GM23338 (cell line): ENCODE measurements around the gene RRP9.
"Not testable (repeated sequence)": the region's sequence is repeated elsewhere in the genome, so short reads cannot be mapped to it uniquely, and the experiment has no call there.

Experiments
- CREB1 ChIP-seq: fragments of 250-450 bp; sonication (Bioruptor Pico); IDR thresholded peaks from 2 replicates; pipeline ENCODE4 v1.5.0; 2020; ENCODE audit warnings: low read depth, mild to moderate bottlenecking, moderate library complexity
- EZH2 ChIP-seq: fragments of 200-600 bp; sonication (generic); IDR thresholded peaks from one replicate; pipeline ENCODE4 v1.8.0; 2017; ENCODE audit warnings: antibody characterized with exemption, mild to moderate bottlenecking, low read depth; ENCODE audit not compliant: unreplicated experiment
- EZH2phosphoT487 ChIP-seq: fragments of 200-600 bp; sonication (generic); IDR thresholded peaks from one replicate; pipeline ENCODE4 v1.8.1; 2018; ENCODE audit warnings: antibody characterized with exemption; ENCODE audit not compliant: unreplicated experiment
- JUNB ChIP-seq: IDR thresholded peaks from one replicate; pipeline ENCODE4 v1.6.1; 2016; ENCODE audit warnings: antibody characterized with exemption; ENCODE audit not compliant: unreplicated experiment
- POLR2AphosphoS5 ChIP-seq: IDR thresholded peaks from 2 replicates; pipeline ENCODE4 v1.6.1; 2016; ENCODE audit warnings: antibody characterized with exemption, low read depth
- REST ChIP-seq: IDR thresholded peaks from one replicate; pipeline ENCODE4 v1.6.1; 2018; ENCODE audit warnings: antibody characterized with exemption; ENCODE audit not compliant: unreplicated experiment
- ZNF331 ChIP-seq: fragments of 250-450 bp; sonication (Bioruptor Pico); IDR thresholded peaks from 2 replicates; pipeline ENCODE4 v1.5.0; 2020; ENCODE audit warnings: low read depth, mild to moderate bottlenecking, moderate library complexity
- ZNF462 ChIP-seq: fragments of 250-450 bp; sonication (Bioruptor Pico); IDR thresholded peaks from 2 replicates; pipeline ENCODE4 v1.5.0; 2020; ENCODE audit warnings: mild to moderate bottlenecking, moderate library complexity
- TF ChIP-seq, protein P1 (sequence below), 2 experiments: fragments of 200-600 bp in 1 of 2; sonication (generic) in 1 of 2; conservative IDR thresholded peaks; 2 replicates each; pipeline versions ENCODE4 v1.5.1 to v1.6.1; 2016 to 2017; ENCODE audit warnings: antibody characterized with exemption in 2 of 2, low read depth in 2 of 2, mild to moderate bottlenecking in 2 of 2, moderate library complexity in 1 of 2
- TF ChIP-seq, protein P2 (sequence below): IDR thresholded peaks from 2 replicates; pipeline ENCODE4 v1.6.1; 2016; ENCODE audit warnings: antibody characterized with exemption

- TF ChIP-seq POLR2AphosphoS5; JUNB; EZH2phosphoT487; EZH2; ZNF462 (CRISPR knock-in tag); ZNF331 (CRISPR knock-in tag); CREB1 (CRISPR knock-in tag); REST: not testable (repeated sequence)
- TF ChIP-seq, protein P1, sequence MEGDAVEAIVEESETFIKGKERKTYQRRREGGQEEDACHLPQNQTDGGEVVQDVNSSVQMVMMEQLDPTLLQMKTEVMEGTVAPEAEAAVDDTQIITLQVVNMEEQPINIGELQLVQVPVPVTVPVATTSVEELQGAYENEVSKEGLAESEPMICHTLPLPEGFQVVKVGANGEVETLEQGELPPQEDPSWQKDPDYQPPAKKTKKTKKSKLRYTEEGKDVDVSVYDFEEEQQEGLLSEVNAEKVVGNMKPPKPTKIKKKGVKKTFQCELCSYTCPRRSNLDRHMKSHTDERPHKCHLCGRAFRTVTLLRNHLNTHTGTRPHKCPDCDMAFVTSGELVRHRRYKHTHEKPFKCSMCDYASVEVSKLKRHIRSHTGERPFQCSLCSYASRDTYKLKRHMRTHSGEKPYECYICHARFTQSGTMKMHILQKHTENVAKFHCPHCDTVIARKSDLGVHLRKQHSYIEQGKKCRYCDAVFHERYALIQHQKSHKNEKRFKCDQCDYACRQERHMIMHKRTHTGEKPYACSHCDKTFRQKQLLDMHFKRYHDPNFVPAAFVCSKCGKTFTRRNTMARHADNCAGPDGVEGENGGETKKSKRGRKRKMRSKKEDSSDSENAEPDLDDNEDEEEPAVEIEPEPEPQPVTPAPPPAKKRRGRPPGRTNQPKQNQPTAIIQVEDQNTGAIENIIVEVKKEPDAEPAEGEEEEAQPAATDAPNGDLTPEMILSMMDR (conservative IDR thresholded peaks at IDR 0.05; ENCODE audit: low read depth in 2 of 2), result not testable (repeated sequence)
- TF ChIP-seq, protein P2, sequence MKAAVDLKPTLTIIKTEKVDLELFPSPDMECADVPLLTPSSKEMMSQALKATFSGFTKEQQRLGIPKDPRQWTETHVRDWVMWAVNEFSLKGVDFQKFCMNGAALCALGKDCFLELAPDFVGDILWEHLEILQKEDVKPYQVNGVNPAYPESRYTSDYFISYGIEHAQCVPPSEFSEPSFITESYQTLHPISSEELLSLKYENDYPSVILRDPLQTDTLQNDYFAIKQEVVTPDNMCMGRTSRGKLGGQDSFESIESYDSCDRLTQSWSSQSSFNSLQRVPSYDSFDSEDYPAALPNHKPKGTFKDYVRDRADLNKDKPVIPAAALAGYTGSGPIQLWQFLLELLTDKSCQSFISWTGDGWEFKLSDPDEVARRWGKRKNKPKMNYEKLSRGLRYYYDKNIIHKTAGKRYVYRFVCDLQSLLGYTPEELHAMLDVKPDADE, result not testable (repeated sequence)
Measured at GRCh38 chr3:51928981-51929380, 12.7 kb downstream of the RRP9 start.
